HG03196 (cell line): Measurements from ENCODE around the gene AGAP3.

Experiments used
- ATAC-seq: cut with Tn5 transposase; IDR thresholded peaks from one replicate; pipeline ENCODE4 v1.9.1; 2021; ENCODE audit not compliant: unreplicated experiment

Gene AGAP3

GRCh38 chr7:151152643-151153513 is 66.6 kb downstream of the AGAP3 start:
- ATAC-seq = no peak

DNA sequence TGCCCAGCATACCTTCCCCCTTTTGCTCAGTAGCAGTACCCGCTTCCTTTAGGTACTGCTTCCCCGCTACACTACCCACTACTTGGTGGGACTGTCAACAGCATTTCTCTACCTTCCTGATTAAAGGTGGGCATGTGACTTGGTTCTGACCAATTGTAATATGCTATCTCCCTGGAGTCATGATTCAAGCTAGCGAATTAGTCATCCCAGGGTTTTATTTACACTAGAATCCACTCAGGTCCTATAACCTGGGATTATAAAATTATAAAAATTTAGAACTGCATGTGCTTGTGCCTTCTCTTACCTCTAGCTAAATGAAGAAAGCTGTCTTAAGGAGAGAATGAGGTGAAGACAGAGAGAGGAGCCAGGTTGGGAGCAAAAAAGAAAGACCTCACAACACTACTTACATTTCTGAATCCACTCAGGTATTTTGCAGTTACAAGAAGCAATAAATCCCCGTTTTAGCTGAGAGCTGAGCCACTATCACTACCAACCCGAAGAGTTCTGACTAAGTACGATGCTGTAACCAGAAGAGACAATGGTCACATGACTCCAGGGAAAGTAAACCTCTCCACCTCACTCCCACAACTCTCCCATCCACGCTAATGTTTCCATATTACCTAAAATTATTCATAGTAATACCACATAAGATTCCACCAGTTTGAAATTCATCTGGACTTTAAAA is 71.5 kb downstream of the AGAP3 start:
- ATAC-seq = no peak

GRCh38 chr7:151161757-151162156 is 75.5 kb downstream of the AGAP3 start:
- no peak for ATAC-seq

DNA sequence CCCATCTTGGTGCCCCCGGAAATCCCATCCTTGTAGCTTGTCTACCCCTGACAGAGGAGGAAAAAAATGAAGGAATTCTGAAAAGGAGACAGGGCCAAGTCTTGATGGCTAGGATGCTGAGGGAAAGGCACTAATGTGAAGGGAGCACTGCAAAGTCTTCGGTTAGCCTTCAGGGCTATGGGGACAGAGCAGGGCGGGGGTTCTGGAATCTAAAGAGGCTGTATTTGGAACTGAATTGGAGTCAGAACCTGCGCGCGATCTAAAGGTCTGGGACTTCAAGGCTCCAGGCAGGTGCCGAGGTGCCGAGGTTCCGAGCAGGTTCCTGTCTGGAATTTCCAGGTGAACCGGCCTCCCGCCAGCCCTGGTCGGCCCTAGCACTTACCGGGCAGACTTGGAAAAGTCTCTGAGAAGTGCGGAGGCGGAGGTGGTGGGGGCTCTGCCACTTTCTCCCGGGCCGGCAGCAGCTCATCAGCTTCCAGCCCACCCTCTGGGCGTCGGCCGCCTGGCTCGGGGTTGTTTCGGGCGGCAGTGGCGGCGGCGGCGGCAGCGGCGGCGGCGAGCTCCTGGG is 80.4 kb downstream of the AGAP3 start:
- ATAC-seq = no peak

- ATAC-seq = no peak
Observed at GRCh38 chr7:151167197-151167961, 81.1 kb downstream of the AGAP3 start, which contains the start of gene GBX1. Gene GBX1 (minus strand): TSS chr7:151167694. CDS start chr7:151167548, 146 bp downstream.

DNA sequence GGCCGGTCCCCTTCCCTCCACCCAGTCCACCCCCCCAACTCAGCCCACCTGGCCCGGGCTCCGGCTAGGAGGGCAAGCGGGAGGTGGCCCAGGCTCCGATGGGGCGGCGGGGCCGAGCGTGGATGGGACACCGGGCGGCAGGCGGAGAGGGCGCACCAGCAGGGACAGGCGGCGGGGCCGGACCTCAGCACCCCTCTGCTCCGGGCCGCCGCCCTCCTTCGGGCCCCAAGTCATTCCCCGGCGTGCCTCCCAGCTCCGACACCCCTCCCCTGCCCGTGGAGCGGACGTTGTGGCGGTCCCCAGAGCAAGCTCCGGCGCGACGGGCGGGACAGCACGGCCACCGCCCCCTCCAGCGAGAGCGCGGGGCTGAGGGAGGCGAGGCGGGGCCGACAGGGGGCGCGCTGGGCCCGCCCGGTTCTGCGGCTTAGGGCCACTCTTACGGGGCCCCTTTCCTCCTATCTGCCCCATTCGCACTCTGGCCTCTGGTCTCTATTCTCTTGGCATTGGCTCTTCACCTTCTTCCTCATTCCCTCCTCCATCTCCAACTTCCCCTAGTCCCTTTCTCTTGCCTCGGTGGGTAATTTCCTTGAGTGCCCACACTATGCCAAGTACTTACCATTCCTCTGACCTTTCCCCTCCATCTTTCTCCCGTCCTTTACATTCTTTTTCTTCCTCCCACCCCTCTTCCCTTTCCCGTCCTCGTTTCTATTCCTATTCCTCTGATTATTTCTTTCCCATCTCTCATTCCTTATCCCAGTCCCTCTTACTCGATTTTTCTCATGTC is 81.9 kb downstream of the AGAP3 start:
- ATAC-seq = no peak

DNA sequence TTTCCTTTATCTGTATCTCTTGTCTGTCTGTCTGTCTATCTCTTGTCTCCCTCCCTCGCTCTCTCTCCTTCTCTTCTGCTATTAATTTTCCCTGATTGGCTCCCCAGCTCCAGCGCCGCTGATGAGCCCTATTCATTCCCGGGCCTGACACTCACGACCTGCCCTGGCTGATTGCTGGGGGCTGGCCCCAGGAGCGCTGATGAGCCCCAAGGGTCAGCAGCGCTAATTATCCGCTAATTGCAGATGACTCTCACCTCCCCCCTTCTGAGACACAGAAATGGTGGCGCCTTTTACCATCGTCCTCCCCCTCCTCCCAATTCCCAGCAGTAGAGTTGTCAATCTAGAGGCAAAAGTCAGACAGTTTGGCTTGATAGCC is 82.5 kb downstream of the AGAP3 start:
- ATAC-seq = no peak

- ATAC-seq = peak; percentile 58
Observed at GRCh38 chr7:151172273-151173141, 86.2 kb downstream of the AGAP3 start.

- no peak for ATAC-seq
Observed at GRCh38 chr7:151173386-151174245, 87.3 kb downstream of the AGAP3 start.

DNA sequence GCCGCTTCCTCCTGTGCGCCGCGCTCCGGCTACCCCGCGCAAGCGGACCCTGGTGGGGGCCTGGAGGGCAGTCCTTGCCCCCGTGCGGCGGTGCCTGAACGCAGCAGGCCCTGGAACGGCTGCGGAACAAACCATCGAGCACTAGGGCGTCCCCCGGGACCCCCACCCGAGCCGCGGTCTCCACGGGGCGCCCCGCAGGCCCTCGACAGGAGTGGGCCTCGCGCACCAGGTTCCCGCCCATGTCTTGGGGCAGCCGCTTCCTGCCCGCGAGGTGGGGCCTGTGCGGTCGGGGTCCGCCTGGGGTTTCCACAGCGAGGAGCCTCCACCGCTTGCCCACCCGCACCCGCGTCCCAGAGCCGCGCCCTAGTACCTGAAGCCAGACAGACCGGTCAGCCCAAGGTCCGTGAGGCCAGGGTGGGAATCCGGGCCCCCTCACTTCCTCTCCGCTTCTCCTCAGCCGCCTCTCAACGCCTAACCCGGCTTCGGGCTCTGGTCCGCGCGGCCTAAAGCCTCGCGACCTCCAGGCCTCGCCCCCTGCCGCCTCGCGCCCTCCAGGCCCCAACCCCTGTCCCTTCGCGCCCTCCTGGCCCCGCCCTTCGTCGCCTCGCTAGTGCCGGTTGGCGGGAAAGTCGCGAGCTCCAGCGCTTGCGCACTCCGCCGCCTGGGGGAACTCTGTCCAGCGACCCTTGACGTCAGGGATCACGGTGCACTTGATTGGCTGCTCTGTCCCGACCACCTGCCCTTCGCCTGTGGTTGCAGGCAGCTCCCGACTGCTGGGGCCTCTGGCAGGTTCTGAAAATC is 88.2 kb downstream of the AGAP3 start:
- no peak for ATAC-seq

DNA sequence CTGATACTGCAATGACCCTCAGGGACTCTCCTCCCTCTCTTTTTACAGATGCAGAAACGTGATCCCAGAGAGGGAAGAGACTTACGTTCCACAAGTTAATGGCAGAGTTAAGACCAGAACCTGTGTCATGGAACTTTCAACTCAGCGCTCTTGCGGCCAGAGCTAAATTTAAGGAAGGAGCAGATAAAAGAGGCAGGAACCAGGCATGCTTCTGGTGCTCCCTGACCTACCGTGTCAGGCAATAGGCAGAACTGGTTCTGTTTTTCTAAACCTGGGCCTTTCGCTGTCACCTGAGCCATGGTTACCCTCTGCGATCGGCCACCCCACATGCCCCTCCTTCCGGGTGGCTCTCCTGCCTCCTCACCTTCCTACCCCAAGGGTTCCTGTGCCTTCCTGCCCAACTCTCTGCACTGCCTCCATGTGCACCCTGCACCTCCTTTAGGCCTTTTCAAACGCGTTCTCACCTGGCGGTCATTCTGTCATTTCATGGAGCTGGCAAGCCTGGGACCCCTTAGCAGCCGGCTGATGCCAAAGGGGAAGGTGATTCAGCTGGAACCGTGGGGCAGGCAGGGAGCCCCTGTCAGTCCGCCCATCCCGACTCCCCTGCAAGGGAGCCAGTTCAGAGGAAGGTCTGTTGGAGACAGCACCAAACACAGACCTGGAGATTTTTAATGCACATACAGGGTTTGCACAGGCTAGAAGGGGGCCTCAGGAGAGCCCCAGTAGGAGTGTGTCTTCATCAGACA is 88.9 kb downstream of the AGAP3 start:
- ATAC-seq = no peak

- no peak for ATAC-seq
Observed at GRCh38 chr7:151175793-151176311, 89.6 kb downstream of the AGAP3 start.

DNA sequence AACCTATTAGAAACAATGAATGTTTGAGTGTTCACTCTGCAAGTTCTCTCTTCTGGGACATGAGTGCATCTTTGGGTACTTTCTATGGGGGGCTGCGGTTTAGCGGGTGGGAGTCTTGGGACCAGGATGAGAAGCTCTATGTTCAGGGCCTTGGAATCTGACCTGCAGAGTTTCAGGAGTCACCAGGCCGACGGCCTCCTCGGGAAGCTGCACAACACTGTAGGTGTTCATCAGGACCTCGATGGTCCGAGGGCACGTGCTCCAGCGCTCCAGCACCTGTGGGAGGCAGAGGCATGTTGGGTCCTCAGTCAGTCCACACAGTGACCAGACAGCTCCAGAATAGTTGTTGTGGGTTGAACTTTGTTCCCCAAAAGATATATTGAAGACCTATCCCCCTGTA is 90.1 kb downstream of the AGAP3 start:
- ATAC-seq = no peak

GRCh38 chr7:151177310-151177709 is 91.0 kb downstream of the AGAP3 start:
- ATAC-seq = no peak

GRCh38 chr7:151178236-151178635 is 92.0 kb downstream of the AGAP3 start:
- ATAC-seq = no peak

- ATAC-seq = no peak
Observed at GRCh38 chr7:151178831-151179230, 92.6 kb downstream of the AGAP3 start.
